SKM-1 (cell line): Measurements from ENCODE around the gene SYNRG.
A peak's percentile ranks its signal among the peaks of the same experiment; 100 is the strongest.

Source experiments
- DNase-seq: peaks from one replicate; lab custom pipeline; 2025; ENCODE audit not compliant: unreplicated experiment; lab: John Stamatoyannopoulos, UW

SYNRG gene

GRCh38 chr17:37502009-37502936 lies 106.9 kb downstream of the SYNRG start:
- no peak for DNase-seq

- no peak for DNase-seq
Measured at GRCh38 chr17:37500378-37500777, 108.8 kb downstream of the SYNRG start.

DNA sequence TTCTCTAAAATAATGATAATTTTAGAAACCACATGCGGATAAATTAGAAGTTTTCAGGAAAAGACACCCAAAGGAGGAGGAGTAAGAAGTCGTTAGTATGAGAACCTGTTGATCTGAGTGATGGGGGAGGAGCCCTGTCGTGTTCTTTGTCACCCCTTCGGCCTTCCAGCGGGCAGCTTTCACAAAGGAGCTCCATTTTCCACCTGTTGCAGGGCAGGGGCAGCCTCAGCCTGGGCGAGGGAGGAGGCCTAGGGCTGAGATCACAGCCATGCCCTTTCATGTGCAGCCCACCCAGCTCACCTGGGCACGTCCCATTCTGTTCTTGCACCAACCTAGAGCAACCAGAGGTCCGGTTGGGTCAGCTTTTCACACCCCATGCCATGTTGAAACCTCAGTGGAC lies 114.2 kb downstream of the SYNRG start:
- DNase-seq: no peak

DNA sequence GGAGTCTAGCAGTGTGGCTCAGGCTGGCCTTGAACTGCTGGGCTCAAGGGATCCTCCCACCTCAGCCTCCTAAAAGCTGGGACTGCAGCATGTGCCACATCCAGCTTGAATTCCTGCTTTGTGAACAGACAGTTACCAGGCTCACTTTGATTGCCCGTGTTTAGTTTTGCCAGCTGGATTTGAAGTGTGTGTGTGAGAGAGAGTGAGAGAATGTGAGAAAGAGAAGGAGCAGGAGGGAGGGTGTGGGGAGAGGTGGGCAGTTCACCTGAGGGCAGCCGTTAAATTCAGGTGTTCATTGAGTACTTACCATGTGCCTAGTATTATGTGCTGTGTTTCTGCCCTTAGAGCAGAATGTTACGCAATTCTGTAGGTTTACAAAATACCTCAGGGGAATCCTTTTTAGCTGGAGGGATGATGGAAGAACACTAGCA lies 114.8 kb downstream of the SYNRG start:
- DNase-seq: no peak

DNA sequence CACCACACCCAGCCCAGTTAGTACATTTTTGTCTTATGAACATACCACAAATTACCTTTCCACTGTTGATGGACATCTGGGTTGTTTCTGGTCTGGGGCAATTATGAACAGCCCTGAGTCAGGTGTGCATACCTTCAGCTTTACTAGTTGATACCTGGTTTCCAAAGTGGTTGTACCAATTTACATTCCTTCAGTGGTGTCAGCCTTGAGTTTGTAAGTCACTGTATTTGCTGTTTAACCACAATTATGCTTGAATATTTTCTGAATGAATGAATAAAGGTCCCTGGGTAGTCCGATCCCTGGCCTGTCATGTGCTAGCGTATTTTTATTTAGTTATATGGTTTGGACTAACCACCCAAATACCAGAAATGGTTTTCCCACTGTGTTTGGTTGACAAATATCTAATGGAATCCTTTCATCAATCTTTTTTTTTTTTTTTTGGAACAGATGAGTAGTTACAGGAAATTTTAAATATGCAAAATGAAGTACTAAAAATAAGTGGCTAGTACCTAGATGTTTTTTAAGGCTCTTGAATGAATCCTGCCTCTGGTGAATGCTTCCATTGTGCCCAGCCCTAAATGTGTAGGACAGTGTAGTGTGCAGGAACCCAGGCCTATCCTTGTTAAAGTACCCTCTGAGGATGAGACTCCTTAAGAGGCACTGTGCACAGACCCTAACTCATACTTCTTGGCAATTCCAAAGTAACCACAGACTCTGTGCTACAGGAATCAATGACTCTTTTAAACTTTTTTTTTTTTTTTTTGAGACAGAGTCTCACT lies 115.8 kb downstream of the SYNRG start:
- no peak for DNase-seq

DNA sequence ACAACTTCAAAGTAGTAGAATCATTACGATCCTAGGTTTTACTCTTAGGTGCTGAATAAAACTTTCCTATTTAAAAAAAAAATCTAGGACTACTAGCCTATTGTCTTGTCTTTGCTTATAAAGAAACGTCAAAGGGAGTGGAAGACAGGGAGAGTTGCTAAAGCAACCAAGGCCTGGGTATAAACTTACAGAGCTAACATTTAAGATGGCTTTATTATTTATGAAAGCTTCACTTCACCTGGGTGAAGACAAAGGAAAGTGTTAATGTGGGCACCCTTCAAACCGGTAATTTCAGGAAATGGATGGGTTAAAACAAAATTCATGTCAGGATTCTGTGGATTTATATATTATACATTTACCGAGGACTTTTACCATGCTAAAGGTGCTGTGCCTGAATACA lies 117.1 kb downstream of the SYNRG start:
- no peak for DNase-seq

GRCh38 chr17:37490638-37491614 lies 118.3 kb downstream of the SYNRG start:
- peak; percentile 51 for DNase-seq

DNA sequence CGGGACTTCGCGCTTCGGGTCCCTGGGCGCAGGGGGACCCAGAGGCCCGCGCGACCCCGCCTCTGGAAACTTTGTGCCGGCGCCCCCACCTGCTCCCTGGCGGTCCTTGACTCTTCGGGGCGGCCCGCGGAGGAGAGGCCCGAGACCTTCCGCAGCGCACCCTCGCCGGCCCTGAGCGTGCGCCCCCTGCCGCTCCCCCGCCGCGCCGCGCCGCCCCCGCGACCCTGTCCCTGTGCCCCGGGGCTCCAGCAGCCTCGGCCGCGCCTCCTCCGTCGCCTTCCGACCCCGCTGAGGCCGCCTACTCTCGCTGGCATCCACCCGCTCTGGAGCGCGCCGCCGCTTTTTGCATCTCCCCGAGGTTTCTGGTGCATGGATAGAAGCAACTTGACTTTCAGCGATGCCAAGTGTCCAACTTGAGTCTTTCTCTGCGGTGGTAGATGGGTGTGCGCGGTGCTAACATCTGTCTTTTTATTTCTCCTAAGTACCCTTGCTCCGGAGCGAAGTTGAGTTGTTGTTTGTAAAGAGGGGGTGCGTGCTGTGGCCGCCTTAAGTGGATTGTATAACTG lies 119.1 kb downstream of the SYNRG start:
- DNase-seq: no peak

DNA sequence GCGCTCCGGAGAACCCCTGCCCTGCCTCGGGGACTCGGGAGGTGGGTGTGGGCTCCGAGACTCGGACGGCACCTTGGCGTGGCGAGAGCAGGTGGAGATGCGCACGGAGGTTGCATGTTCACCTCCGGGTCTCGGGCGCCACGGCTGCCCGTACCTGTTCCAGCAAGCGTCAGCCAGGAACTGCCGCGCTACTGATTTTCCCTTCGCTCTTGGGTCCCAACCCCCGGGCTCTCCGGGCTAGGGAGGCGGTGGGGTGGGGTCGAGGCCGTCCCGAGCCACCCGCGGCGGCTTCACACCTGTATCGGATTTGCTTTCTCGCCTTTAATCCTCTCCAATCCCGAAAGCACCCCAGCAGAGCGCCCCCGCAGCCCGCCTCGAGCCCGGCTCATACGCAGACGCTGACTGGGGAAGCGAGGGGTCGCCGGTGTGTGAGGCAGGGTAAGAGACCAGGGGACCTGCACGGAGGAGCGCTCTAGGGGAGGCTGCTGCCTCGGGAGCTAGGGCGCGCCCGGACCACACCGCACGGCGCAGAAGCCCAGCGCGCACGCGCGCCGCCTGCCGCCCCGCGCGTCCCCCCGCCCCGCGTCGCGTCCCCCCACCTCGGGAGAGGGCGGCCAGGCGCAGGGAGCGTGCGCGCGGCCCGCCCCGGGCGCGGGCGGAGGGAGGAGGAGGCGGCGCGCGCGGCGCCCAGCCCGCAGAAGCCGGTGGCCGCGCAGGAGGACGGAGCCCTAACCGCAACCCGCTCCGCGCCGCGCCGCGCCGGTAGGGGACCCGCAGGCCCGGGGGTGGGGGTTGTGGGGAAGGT lies 119.8 kb downstream of the SYNRG start, which contains the start of gene DUSP14:
DUSP14 (plus strand) TSS at position 695 of the 805 bp plus-strand sequence. CDS start 22,382 bp downstream, outside the sequence.
- peak; percentile 58 for DNase-seq

DNA sequence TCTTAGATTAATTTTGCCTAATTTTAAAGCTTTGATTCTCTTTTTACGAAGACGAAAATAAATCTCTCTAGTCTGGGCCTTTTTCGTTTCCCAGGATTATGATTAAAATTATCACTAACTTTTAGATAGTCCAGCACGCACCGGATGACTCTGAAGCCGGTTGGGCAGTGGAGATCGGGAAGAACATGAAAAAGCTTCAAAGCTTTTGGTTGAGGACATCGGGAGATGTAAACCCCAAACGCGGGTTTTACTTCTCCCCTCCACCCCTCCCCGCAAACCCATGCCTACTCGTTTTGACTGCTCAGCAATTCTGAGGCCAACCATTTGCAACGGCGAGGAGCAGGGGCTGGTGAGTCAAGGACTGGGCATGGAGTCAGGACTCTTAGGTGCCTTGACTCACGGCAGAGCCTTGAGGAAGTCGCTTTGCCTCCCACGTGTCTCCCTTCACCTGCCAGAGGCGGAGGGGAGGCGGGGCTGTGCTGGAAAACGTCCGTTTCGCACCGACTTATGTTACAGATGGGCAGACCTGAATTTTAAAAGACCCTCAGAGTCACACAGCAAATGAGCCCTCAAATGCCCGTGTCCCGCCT lies 120.5 kb downstream of the SYNRG start:
- no peak for DNase-seq

- no peak for DNase-seq
Measured at GRCh38 chr17:37488009-37488604, 121.1 kb downstream of the SYNRG start.

GRCh38 chr17:37485938-37486570 lies 123.2 kb downstream of the SYNRG start:
- no peak for DNase-seq

- no peak for DNase-seq
Measured at GRCh38 chr17:37483311-37484039, 125.7 kb downstream of the SYNRG start.

GRCh38 chr17:37481001-37481665 lies 128.1 kb downstream of the SYNRG start:
- no peak for DNase-seq

DNA sequence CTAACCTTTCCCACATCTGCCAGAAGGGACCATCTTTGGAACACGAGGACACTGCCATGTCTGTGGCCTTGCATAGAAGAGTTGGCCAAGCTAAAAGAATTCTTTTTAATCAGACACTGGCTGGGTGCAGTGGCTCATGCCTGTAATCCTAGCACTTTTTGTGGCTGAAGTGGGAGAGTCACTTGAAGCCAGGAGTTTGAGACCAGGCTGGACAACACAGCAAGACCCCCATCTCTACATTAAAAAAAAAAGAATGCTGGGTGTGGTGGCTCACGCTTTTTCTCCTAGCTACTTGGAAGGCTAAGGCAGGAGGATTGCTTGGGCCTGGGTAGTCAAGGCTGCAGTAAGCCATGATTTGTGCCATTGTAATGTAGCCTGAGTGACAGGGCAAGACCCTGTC lies 128.8 kb downstream of the SYNRG start:
- DNase-seq: no peak

GRCh38 chr17:37479025-37479424 lies 130.2 kb downstream of the SYNRG start:
- DNase-seq: no peak

- no peak for DNase-seq
Measured at GRCh38 chr17:37478187-37478586, 131.0 kb downstream of the SYNRG start.
